HG02642 (cell line): Measurements from ENCODE around the gene SOWAHB.
A peak's percentile ranks its signal among the peaks of the same experiment; 100 is the strongest.

Experiments
- ATAC-seq: cut with Tn5 transposase; IDR thresholded peaks from one replicate; pipeline ENCODE4 v1.9.1; 2021; ENCODE audit warnings: mild to moderate bottlenecking; ENCODE audit not compliant: unreplicated experiment, poor library complexity

Gene SOWAHB

DNA sequence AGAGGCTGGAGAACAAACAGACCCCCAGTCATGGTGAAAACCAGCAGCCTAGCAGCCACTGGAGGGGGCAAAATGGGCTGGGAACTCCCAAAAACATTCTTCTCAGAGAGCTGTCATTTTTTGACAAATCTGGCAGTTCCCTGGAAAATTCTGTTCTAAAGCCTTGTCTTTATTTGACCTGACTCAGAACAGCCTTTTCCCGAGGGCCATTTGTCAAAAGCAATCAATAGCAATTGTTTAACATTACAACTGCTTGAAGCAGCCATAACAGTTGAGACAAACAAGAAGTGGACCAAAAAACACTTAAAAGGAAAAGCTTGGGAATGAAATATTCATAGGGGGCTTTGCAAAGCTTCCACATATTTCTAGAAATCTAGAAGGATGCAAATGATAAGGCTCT, 39.6 kb downstream of the SOWAHB start:
- no peak for ATAC-seq

DNA sequence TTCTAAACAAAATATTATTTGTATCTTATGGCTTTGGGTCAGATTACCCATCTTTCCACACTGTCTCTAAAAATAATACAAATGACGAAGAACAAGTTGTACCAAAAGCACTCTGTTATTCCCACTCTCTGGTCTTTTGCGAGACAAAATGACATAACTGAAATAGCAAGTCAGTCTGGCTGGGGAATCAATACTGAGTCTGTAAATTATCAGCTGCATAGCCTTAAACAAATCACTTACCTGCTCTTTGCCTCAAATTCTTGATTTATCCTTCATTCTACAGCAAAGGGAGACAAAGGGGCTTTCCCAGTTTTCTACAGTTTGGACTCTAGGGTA, 40.9 kb downstream of the SOWAHB start:
- ATAC-seq: no peak

DNA sequence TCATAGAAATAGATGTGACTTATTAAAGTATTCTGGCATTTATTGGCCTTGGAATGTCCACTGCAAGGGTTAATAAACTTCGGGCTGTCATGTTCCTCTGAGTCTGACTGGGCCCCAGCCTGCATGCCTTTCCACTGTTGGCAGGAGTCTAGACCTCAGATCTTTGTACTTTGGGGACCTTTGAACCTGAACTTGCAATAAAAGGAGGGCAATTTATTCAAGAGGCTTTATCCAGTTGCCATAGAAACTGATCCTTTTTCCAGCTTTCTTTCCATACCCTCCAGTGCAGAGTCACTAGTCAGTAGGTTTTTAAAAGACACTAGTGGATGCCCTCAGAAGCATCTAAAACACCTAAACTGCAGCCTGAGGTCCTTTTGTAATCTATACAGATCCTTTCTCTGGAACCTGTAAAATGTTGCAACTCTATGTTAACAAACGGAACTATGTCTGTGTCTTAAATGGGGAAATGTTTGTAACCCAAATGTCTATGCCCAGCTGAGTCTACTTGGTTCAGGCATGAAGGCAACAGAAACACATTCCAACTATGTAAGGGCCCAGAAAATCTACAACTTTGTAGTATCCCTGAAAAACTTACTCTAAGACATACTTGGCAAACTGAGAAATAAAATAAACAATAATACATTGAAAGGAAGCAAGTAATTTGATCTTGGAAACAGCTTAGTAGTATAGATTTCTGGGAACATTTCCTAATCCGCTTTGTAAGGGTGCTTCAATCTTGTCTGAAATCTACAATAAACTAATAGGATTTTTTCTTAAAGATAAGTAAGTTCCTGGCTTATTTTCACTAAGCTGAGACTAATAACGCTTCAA, 41.5 kb downstream of the SOWAHB start:
- ATAC-seq: no peak

DNA sequence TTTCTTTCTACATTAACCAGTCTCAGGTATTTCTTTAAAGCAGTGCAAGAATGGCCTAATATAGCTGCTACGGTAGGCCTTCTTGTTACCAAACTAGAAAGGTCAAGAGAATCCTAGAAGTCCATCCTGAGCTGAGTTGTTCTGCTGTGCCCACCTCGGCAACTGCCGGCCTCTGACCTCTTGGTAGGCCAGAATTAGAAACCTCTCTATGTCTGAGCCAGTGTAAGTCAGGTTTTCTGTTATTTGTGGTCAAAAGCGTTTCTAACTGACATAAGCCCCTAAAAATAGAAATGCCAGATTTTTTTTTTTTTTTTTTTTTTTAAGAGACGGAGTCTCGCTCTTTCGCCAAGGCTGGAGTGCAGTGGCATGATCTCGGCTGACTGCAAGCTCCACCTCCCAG, 43.1 kb downstream of the SOWAHB start:
- ATAC-seq: peak; percentile 61

DNA sequence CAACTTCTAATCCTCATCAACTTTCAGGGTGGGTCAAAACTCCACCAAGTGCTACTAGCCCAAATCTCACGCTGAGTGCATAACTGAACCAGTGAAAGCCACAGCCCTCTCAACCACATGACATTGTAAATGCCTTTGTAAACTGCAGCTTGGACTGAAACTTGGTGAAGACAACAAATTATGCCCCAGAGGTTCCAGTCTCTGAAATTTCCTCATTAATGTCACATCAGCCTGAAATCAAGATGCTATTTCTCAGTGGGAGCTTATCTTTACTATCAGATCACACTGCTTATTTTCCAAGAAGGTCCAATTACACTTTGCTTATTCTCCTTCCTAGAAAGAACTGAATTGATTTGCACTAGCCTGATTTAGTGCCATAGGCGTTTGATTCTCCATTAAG, 46.6 kb downstream of the SOWAHB start:
- ATAC-seq: no peak

DNA sequence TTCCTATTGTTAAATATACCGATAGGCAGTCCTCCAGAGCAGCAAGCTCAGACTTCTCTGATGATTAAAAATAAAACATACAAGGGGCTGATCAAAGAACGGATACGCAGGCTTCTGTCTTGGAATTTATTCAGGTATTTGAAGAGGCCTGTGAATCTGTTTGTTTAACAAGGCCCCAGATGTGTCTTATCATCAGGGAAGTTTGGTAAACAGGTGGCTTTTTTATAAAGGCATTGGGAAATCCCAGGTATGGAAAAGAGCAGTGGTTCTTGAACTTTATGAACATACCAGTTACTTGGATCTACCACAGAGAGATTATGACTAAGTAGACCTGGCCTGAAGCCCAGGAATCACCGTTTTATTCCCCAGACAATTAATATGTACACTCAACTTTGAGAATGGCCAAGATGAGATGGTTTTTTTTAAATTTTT, 47.9 kb downstream of the SOWAHB start:
- ATAC-seq: no peak
